Keratinocyte (primary cell): ENCODE results near the gene LIMD2. TPM values are rescaled to one million over a fixed set of nuclear protein-coding genes. Genes with fewer than 3 reads are reported as not detected.
A peak's percentile ranks its signal among the peaks of the same experiment; 100 is the strongest.

Source experiments
- DNase-seq: peaks from one replicate; pipeline ENCODE4 v3.0.0-alpha.2; 2011; ENCODE audit warnings: low read depth, missing footprints, low spot score
- FAIRE-seq: peaks from 2 replicates; lab custom pipeline; 2011; peaks lifted over from hg19 to GRCh38; lab: Jason Lieb, UNC
- H2AFZ ChIP-seq: 2 replicates; pipeline ENCODE4 v1.6.0; 2012; ENCODE audit warnings: low read length, control low read depth, inconsistent platforms; ENCODE audit not compliant: control insufficient read depth
- H3K27ac ChIP-seq: 2 replicates; pipeline ENCODE4 v1.5.1; 2011; ENCODE audit warnings: low read length; ENCODE audit not compliant: control insufficient read depth, insufficient read depth
- H3K27me3 ChIP-seq: 3 replicates; pipeline ENCODE4 v1.6.0; 2011; ENCODE audit warnings: low read length; ENCODE audit not compliant: control insufficient read depth, insufficient read depth; ENCODE audit errors: extremely low read depth
- H3K36me3 ChIP-seq, 2 experiments: 2 replicates in 1 of 2; 3 replicates in 1 of 2; pipeline ENCODE4 v1.5.1; 2011; ENCODE audit warnings: low read length in 2 of 2, mild to moderate bottlenecking in 1 of 2; ENCODE audit not compliant: control insufficient read depth in 2 of 2, insufficient read depth in 2 of 2; ENCODE audit errors: extremely low read depth in 1 of 2
- H3K4me1 ChIP-seq: 3 replicates; pipeline ENCODE4 v1.5.1; 2011; ENCODE audit warnings: low read length; ENCODE audit not compliant: control insufficient read depth, insufficient read depth; ENCODE audit errors: extremely low read depth
- H3K4me2 ChIP-seq: 3 replicates; pipeline ENCODE4 v1.6.0; 2011; ENCODE audit warnings: low read depth, low read length; ENCODE audit not compliant: control insufficient read depth, insufficient read depth; ENCODE audit errors: extremely low read depth
- H3K4me3 ChIP-seq, 3 experiments: fragments of 200-600 bp in 1 of 3; sonication (generic) in 1 of 3; 2 replicates in 2 of 3; 3 replicates in 1 of 3; pipeline ENCODE4 v1.5.1; 2011 to 2016; ENCODE audit warnings: low read length in 3 of 3, mild to moderate bottlenecking in 3 of 3, control low read depth in 2 of 3, inconsistent platforms in 1 of 3, low read depth in 1 of 3, mixed read lengths in 1 of 3, mixed run types in 1 of 3, moderate library complexity in 1 of 3; ENCODE audit not compliant: control insufficient read depth in 2 of 3, insufficient read depth in 2 of 3; ENCODE audit errors: extremely low read depth in 1 of 3
- H3K79me2 ChIP-seq: 2 replicates; pipeline ENCODE4 v1.6.0; 2012; ENCODE audit warnings: low read length; ENCODE audit not compliant: control insufficient read depth, insufficient read depth
- H3K9ac ChIP-seq: 3 replicates; pipeline ENCODE4 v1.6.0; 2011; ENCODE audit warnings: low read length; ENCODE audit not compliant: control insufficient read depth, insufficient read depth; ENCODE audit errors: extremely low read depth
- H3K9me1 ChIP-seq: 3 replicates; pipeline ENCODE4 v1.6.0; 2011; ENCODE audit warnings: low read length; ENCODE audit not compliant: control insufficient read depth, insufficient read depth; ENCODE audit errors: extremely low read depth
- H3K9me3 ChIP-seq: 2 replicates; pipeline ENCODE4 v1.5.1; 2012; ENCODE audit warnings: low read depth, low read length; ENCODE audit not compliant: control insufficient read depth
- H4K20me1 ChIP-seq: 3 replicates; pipeline ENCODE4 v1.6.0; 2011; ENCODE audit warnings: low read length; ENCODE audit not compliant: control insufficient read depth, insufficient read depth; ENCODE audit errors: extremely low read depth
- EZH2 ChIP-seq: IDR thresholded peaks from one replicate; pipeline ENCODE4 v1.6.1; 2012; ENCODE audit warnings: inconsistent platforms, mild to moderate bottlenecking, low read length, moderate library complexity
- dilution Hi-C: fragments of 300-500 bp; cut with MboI; formaldehyde crosslinking; loops from one replicate; pipeline ENCODE4 v1.7.0; 2020; ENCODE audit warnings: low sequenced_read_pairs; ENCODE audit not compliant: extremely low pct_ligation_motif_present
- polyA plus RNA-seq, 5 experiments: library from polyadenylated mRNA; depleted of rRNA in 3 of 5; stranded (reverse) in 3 of 5; stranded (forward) in 1 of 5; unstranded in 1 of 5; fragments of >200 nt; gene quantifications; 1 replicate in 1 of 5; 2 replicates in 3 of 5; 3 replicates in 1 of 5; pipeline versions ENCODE4 v1.2.1 to v1.2.3, GENCODE V29; 2011 to 2012; ENCODE audit warnings: missing spikeins in 2 of 5, low read depth in 1 of 5, low replicate concordance in 1 of 5
- TF ChIP-seq, protein P1 (sequence below), 3 experiments: IDR thresholded peaks in 1 of 3; conservative IDR thresholded peaks in 1 of 3; optimal IDR thresholded peaks in 1 of 3; 2 replicates in 2 of 3; 3 replicates in 1 of 3; pipeline versions ENCODE3 to v1.5.1; 2011; ENCODE audit warnings: low read length in 3 of 3, mild to moderate bottlenecking in 3 of 3, moderate library complexity in 2 of 3, control low read depth in 1 of 3, inconsistent platforms in 1 of 3; ENCODE audit not compliant: insufficient read depth in 2 of 3; ENCODE audit errors: extremely low read depth in 1 of 3

LIMD2 gene
- polyA plus RNA-seq, 1 donor (not counting 4 experiments of a cell fraction or from before 2014, with no cell fraction given) = 1.6 TPM

GRCh38 chr17:63701456-63701820 is 1.5 kb upstream of the LIMD2 start:
- dilution Hi-C loops = no loop called here
- Histone ChIP-seq H3K9ac (no peak overlapping the region), H3K9me1 (no peaks in the 10 kb centered on the region), H3K27ac (no peak overlapping the region), H3K4me2 (no peak overlapping the region), H3K9me3 (no peaks in the 10 kb centered on the region), H3K4me1 (no peaks in the 10 kb centered on the region), H3K27me3 (no peaks in the 10 kb centered on the region), H4K20me1 (no peaks in the 10 kb centered on the region), H2AFZ (no peak overlapping the region), H3K36me3 (peaks cover 0 to 12% of the 10 kb centered on the region in 2 experiments), H3K4me3 (no peak overlapping the region), H3K79me2 (no peaks in the 10 kb centered on the region)
- FAIRE-seq = no peak
- no peak for DNase-seq
- no peak for TF ChIP-seq EZH2
- TF ChIP-seq, protein P1, sequence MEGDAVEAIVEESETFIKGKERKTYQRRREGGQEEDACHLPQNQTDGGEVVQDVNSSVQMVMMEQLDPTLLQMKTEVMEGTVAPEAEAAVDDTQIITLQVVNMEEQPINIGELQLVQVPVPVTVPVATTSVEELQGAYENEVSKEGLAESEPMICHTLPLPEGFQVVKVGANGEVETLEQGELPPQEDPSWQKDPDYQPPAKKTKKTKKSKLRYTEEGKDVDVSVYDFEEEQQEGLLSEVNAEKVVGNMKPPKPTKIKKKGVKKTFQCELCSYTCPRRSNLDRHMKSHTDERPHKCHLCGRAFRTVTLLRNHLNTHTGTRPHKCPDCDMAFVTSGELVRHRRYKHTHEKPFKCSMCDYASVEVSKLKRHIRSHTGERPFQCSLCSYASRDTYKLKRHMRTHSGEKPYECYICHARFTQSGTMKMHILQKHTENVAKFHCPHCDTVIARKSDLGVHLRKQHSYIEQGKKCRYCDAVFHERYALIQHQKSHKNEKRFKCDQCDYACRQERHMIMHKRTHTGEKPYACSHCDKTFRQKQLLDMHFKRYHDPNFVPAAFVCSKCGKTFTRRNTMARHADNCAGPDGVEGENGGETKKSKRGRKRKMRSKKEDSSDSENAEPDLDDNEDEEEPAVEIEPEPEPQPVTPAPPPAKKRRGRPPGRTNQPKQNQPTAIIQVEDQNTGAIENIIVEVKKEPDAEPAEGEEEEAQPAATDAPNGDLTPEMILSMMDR (optimal IDR thresholded peaks at IDR 0.05 in 1 of 3, IDR thresholded peaks at IDR 0.05 in 1 of 3, conservative IDR thresholded peaks at IDR 0.05 in 1 of 3; ENCODE audit: extremely low read depth in 1 of 3, insufficient read depth in 2 of 3, low read length in 3 of 3) = no peak

DNA sequence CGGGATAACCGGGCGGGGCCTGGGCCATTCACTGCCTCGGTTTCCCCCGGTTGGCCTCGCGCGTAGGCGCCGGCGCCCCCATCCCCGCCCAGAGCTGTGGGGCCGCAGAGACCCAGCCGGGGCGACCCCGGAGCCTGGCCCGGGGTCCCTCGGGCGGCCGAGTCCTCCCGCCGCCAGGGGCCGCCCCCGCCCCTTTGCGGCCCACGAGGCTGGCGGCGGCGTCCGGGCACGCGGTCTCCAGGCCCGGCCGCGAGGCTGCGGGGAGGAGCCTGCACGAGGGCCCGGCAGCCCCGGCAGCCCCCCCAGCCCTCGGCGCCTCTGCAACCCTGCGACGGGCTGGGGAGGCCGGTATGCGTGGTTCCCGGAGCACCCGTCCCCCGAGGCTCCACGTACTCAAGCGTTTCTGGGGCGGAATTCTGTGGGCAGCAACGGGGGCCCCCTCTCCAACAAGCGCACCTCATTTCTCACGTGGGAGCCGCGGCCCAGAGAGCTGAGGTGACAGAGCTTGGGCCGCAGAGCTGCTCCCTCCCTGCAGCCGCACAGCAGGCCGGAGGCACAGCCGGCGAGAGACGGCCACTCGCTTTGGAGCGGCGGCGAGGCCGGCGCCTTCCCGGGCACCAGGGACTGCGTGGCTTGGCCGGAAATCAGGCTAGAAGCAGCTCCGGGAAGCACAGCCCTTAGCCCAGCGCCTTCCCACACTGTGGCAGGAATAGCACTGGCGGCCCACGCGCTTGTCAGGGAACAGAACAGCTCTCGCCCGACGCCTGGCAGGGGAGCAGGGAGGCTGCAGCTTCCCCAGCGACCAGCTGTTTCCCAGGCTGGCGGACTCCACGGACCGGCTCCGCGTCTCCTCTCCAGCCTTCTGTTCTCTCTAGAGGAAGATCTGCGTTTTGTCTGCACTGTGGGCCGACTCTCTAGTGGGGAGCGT is 867 bp upstream of the LIMD2 start:
- H3K27ac ChIP-seq = no peak overlapping the region
- no peaks in the 10 kb centered on the region for H3K9me1 ChIP-seq
- H3K9ac ChIP-seq = no peak overlapping the region
- no peak for DNase-seq
- H4K20me1 ChIP-seq = no peaks in the 10 kb centered on the region
- H3K9me3 ChIP-seq = no peaks in the 10 kb centered on the region
- peak overlapping the region; percentile 12 to 40 (median 26) for H3K4me3 ChIP-seq
- H3K27me3 ChIP-seq = no peaks in the 10 kb centered on the region
- no peaks in the 10 kb centered on the region for H3K4me1 ChIP-seq
- no peak overlapping the region for H2AFZ ChIP-seq
- H3K4me2 ChIP-seq = peak overlapping the region; percentile 48
- FAIRE-seq = no peak
- no peaks in the 10 kb centered on the region for H3K79me2 ChIP-seq
- TF ChIP-seq, protein P1 (optimal IDR thresholded peaks at IDR 0.05 in 1 of 3, IDR thresholded peaks at IDR 0.05 in 1 of 3, conservative IDR thresholded peaks at IDR 0.05 in 1 of 3; ENCODE audit: extremely low read depth in 1 of 3, insufficient read depth in 2 of 3, low read length in 3 of 3) = peak in 1 of 3 experiments; percentile 1
- TF ChIP-seq EZH2 = no peak
- peaks cover 0 to 10% of the 10 kb centered on the region in 2 experiments for H3K36me3 ChIP-seq
- dilution Hi-C loops = no loop called here
